Natural killer cell (primary cell): ENCODE data around the gene MED17. TPM values are rescaled to one million over a fixed set of nuclear protein-coding genes. Genes with fewer than 3 reads are reported as not detected.

ENCODE experiments used
- ATAC-seq, 3 donors: fragments of 150-1000 bp in 2 of 3; fragments of 200-7000 bp in 1 of 3; cut with Tn5 transposase; 1 replicate in 1 of 3; 2 replicates in 2 of 3; pipeline ENCODE4 v1.10.0; 2021; ENCODE audit warnings: mild to moderate bottlenecking in 2 of 3, moderate library complexity in 2 of 3
- DNase-seq, 2 donors: peaks; one replicate each; pipeline versions ENCODE4 v3.0.0 to v3.0.0-alpha.2; 2013 to 2021; ENCODE audit warnings: mixed read lengths in 1 of 2
- H3K27ac ChIP-seq: one replicate; pipeline ENCODE4 v1.5.1; 2013; ENCODE audit warnings: mild to moderate bottlenecking, low read length
- H3K27me3 ChIP-seq: one replicate; pipeline ENCODE4 v1.6.1; 2013; ENCODE audit warnings: low read length; ENCODE audit not compliant: control insufficient read depth, insufficient read depth
- H3K36me3 ChIP-seq: one replicate; pipeline ENCODE4 v1.6.1; 2013; ENCODE audit warnings: low read length; ENCODE audit not compliant: control insufficient read depth, insufficient read depth
- H3K4me1 ChIP-seq: one replicate; pipeline ENCODE4 v1.6.1; 2013; ENCODE audit warnings: low read length; ENCODE audit not compliant: control insufficient read depth, insufficient read depth
- H3K4me3 ChIP-seq: one replicate; pipeline ENCODE4 v1.5.1; 2013; ENCODE audit warnings: low read length
- H3K9me3 ChIP-seq: one replicate; pipeline ENCODE4 v1.6.1; 2013; ENCODE audit warnings: low read length; ENCODE audit not compliant: control insufficient read depth, insufficient read depth
- H3K27ac Mint-ChIP-seq, 2 donors: one replicate each; pipeline ENCODE4 v1.8.0; 2022; ENCODE audit warnings: mild to moderate bottlenecking in 2 of 2, mixed read lengths in 2 of 2, moderate library complexity in 1 of 2
- H3K27me3 Mint-ChIP-seq, 2 donors: one replicate each; pipeline ENCODE4 v1.8.0; 2022; ENCODE audit warnings: low read depth in 2 of 2, mixed read lengths in 2 of 2
- H3K36me3 Mint-ChIP-seq: one replicate; pipeline ENCODE4 v1.8.0; 2022; ENCODE audit warnings: mixed read lengths
- H3K4me1 Mint-ChIP-seq, 2 donors: one replicate each; pipeline ENCODE4 v1.8.0; 2022; ENCODE audit warnings: mixed read lengths in 2 of 2
- H3K4me3 Mint-ChIP-seq: one replicate; pipeline ENCODE4 v1.8.0; 2022; ENCODE audit warnings: mild to moderate bottlenecking, moderate library complexity, mixed read lengths
- H3K9me3 Mint-ChIP-seq, 2 donors: one replicate each; pipeline ENCODE4 v1.8.0; 2022; ENCODE audit warnings: mixed read lengths in 2 of 2
- WGBS: methylation state at CpG from one replicate; pipeline ENCODE4 v1.1.7; 2013; ENCODE audit warnings: missing lambda C conversion rate; ENCODE audit not compliant: insufficient coverage; 5-methylcytosine and 5-hydroxymethylcytosine counted together
- intact Hi-C: fragments of 100-400 bp; cut with micrococcal nuclease; formaldehyde crosslinking; loops from one replicate; pipeline ENCODE4 v1.14.2; 2022
- total RNA-seq, 4 donors: library from RNA; stranded (reverse); fragments of 120-200 nt in 1 of 4; gene quantifications; one replicate each; pipeline versions ENCODE4 v1.2.3 to v1.2.4, GENCODE V29; 2013 to 2022
- TF ChIP-seq, protein P1 (sequence below): fragments of 200-600 bp; IDR thresholded peaks from one replicate; pipeline ENCODE4 v1.8.0; 2022; ENCODE audit warnings: antibody characterized with exemption

The MED17 gene
- total RNA-seq, 3 donors from 2014 or later (not counting 1 experiment from before 2014, with no cell fraction given) = 48.8 to 71.5 (median 66.4) TPM

DNA sequence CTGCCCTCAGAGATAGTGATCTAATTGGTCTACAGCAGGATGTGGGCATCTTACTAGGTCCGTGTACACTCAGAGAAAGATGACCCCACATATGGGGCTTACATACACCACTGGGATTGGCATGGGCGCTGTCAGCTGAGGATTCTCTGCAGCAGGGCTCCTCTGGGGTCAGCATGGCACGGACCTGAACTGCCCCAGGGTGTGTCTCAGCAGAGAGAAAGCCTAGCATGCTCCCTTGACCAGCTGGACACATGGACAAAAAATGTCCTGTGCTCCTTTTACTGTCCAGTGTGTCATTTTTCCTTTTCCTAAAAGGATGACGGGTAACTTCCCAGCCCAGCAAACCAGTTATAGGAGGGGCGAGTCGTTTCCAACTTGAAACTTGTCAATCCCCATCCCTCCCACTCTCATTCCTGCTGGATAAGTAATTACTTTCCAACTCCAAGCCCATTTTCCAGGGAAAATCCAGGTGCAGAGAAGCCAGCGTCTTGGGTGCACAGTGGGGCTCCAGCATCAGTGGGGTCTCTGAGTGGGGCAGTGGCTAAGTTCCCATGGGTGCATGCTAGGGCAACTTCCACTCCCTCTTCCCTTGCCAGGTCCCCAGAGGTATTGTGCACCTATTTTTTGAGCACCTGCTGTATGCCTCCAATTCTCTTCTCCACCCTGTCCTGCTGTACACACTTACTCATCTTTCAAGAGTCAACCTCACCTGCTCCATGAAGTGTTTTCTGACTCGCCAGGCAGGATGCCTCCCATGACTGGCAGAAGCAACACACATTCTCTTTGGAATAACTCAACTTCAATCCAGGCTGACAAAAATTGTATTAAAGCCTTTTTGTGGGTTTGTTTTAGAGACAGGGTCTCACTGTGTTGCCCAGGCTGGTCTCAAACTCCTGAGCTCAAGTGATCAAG lies 61.4 kb downstream of the MED17 start:
- no peaks in the 10 kb centered on the region for H3K9me3 ChIP-seq
- H3K36me3 Mint-ChIP-seq = no peaks in the 10 kb centered on the region
- TF ChIP-seq, protein P1, sequence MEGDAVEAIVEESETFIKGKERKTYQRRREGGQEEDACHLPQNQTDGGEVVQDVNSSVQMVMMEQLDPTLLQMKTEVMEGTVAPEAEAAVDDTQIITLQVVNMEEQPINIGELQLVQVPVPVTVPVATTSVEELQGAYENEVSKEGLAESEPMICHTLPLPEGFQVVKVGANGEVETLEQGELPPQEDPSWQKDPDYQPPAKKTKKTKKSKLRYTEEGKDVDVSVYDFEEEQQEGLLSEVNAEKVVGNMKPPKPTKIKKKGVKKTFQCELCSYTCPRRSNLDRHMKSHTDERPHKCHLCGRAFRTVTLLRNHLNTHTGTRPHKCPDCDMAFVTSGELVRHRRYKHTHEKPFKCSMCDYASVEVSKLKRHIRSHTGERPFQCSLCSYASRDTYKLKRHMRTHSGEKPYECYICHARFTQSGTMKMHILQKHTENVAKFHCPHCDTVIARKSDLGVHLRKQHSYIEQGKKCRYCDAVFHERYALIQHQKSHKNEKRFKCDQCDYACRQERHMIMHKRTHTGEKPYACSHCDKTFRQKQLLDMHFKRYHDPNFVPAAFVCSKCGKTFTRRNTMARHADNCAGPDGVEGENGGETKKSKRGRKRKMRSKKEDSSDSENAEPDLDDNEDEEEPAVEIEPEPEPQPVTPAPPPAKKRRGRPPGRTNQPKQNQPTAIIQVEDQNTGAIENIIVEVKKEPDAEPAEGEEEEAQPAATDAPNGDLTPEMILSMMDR = no peak
- no peak overlapping the region for H3K4me3 Mint-ChIP-seq
- H3K4me1 ChIP-seq = no peaks in the 10 kb centered on the region
- no peaks in the 10 kb centered on the region for H3K4me1 Mint-ChIP-seq
- 70% methylated on average over 8 of the region's 8 CpGs for WGBS
- H3K27me3 ChIP-seq = peaks cover 5% of the 10 kb centered on the region
- no peak overlapping the region for H3K4me3 ChIP-seq
- H3K27ac Mint-ChIP-seq = no peak overlapping the region
- no peak for DNase-seq
- H3K27me3 Mint-ChIP-seq = peaks cover 0 to 8% of the 10 kb centered on the region in 2 donors
- no peaks in the 10 kb centered on the region for H3K9me3 Mint-ChIP-seq
- no peak overlapping the region for H3K27ac ChIP-seq
- no peaks in the 10 kb centered on the region for H3K36me3 ChIP-seq
- intact Hi-C loops = no loop called here
- no peak for ATAC-seq

DNA sequence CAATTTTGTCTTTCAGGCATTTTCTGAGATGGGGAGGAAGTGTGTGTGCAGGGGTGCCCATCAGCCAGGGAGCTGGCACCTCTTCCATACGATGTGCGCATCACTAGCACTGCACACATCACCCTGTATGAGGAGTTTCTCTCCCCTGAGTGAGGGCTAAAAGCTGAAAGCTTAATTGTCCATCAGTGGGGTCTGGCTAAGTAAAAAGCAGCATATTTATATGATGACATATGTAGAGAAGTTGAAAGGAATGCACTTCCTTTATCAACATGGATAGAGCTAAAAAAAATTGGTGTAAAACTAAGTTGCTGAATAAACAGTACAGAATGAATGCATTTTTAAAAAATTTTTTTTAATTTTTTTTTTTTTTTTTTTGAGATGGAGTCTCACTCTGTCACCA lies 62.3 kb downstream of the MED17 start:
- WGBS = 100% methylated on average over 2 of the region's 2 CpGs

DNA sequence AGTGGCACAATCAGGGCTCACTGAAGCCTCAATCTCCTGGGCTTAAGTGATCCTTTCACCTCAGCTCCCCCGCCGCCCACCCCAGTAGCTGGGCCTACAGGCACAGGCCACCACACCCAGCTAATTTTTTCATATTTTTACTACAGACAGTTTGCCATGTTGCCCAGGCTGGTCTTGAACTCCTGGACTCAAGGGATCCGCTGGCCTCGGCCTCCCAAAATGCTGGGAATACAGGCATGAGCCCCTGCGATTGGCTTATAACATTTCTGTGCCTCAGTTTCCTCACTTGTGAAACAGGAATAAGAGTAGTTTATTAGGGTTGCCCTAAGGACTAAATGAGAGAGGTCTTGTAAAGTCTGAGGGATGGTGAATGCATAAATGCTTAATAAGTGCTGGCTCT lies 65.1 kb downstream of the MED17 start:
- Histone ChIP-seq H3K4me1 (no peaks in the 10 kb centered on the region), H3K4me3 (no peak overlapping the region), H3K27me3 (peaks cover 7% of the 10 kb centered on the region), H3K27ac (no peak overlapping the region), H3K36me3 (no peaks in the 10 kb centered on the region), H3K9me3 (no peaks in the 10 kb centered on the region)
- Mint-ChIP-seq H3K27me3 (peaks cover 16 to 19% of the 10 kb centered on the region in 2 donors), H3K36me3 (no peaks in the 10 kb centered on the region), H3K4me1 (no peaks in the 10 kb centered on the region), H3K9me3 (no peaks in the 10 kb centered on the region), H3K4me3 (no peak overlapping the region), H3K27ac (no peak overlapping the region)
- TF ChIP-seq, protein P1 = no peak
- WGBS = 97% methylated on average over 5 of the region's 5 CpGs
- no peak for DNase-seq
- ATAC-seq = no peak
- intact Hi-C loops = no loop called here

More for the DNA sequence above, 62.3 kb downstream of the MED17 start:
- Mint-ChIP-seq H3K36me3 (no peaks in the 10 kb centered on the region), H3K4me3 (no peak overlapping the region), H3K9me3 (no peaks in the 10 kb centered on the region), H3K27me3 (peaks cover 0 to 13% of the 10 kb centered on the region in 2 donors), H3K27ac (no peak overlapping the region), H3K4me1 (no peaks in the 10 kb centered on the region)
- DNase-seq (no peak), ATAC-seq (no peak)
- TF ChIP-seq, protein P1 = no peak
- no peaks in the 10 kb centered on the region for H3K4me1 ChIP-seq
- no peaks in the 10 kb centered on the region for H3K36me3 ChIP-seq
- H3K9me3 ChIP-seq = no peaks in the 10 kb centered on the region
- peaks cover 7% of the 10 kb centered on the region for H3K27me3 ChIP-seq
- intact Hi-C loops = no loop called here
- no peak overlapping the region for H3K4me3 ChIP-seq
- H3K27ac ChIP-seq = no peak overlapping the region
